Lung microvascular endothelial cell (primary cell): ENCODE measurements around the gene RYR2. TPM values are rescaled to one million over a fixed set of nuclear protein-coding genes. Genes with fewer than 3 reads are reported as not detected.
"Not testable (repeated sequence)": the region's sequence is repeated elsewhere in the genome, so short reads cannot be mapped to it uniquely, and the experiment has no call there.

Source experiments
- DNase-seq, 2 donors: peaks; one replicate each; pipeline versions ENCODE4 v3.0.0 to v3.0.0-alpha.2; 2010; ENCODE audit warnings: low read depth in 2 of 2
- total RNA-seq: library from RNA; depleted of rRNA; stranded (reverse); fragments of >200 nt; gene quantifications from 2 replicates; pipeline ENCODE4 v1.2.1, GENCODE V29; 2014

The RYR2 gene
- total RNA-seq, 1 donor from 2014 or later, result under 0.01 TPM

GRCh38 chr1:237074371-237075117 lies 32.6 kb downstream of the RYR2 start:
- DNase-seq, result no peak

GRCh38 chr1:237084341-237085077 lies 42.5 kb downstream of the RYR2 start:
- no peak for DNase-seq

GRCh38 chr1:237091691-237092090 lies 49.7 kb downstream of the RYR2 start:
- no peak for DNase-seq

GRCh38 chr1:237093691-237094090 lies 51.7 kb downstream of the RYR2 start:
- no peak for DNase-seq

- DNase-seq, result no peak
Observed at GRCh38 chr1:237098541-237098940, 56.6 kb downstream of the RYR2 start.

GRCh38 chr1:237103021-237103420 lies 61.0 kb downstream of the RYR2 start:
- DNase-seq, result no peak

- DNase-seq, result no peak
Observed at GRCh38 chr1:237104096-237104495, 62.1 kb downstream of the RYR2 start.

GRCh38 chr1:237105826-237106225 lies 63.8 kb downstream of the RYR2 start:
- no peak for DNase-seq

GRCh38 chr1:237108297-237109040 lies 66.5 kb downstream of the RYR2 start:
- no peak for DNase-seq

GRCh38 chr1:237111807-237112206 lies 69.8 kb downstream of the RYR2 start:
- DNase-seq, result no peak

GRCh38 chr1:237112663-237113062 lies 70.7 kb downstream of the RYR2 start:
- DNase-seq, result no peak

GRCh38 chr1:237115035-237115434 lies 73.1 kb downstream of the RYR2 start:
- DNase-seq, result no peak

- DNase-seq, result no peak
Observed at GRCh38 chr1:237119091-237119490, 77.1 kb downstream of the RYR2 start.

- DNase-seq, result no peak
Observed at GRCh38 chr1:237120683-237121082, 78.7 kb downstream of the RYR2 start.

GRCh38 chr1:237124856-237125462 lies 83.0 kb downstream of the RYR2 start:
- DNase-seq, result no peak

GRCh38 chr1:237126180-237126579 lies 84.2 kb downstream of the RYR2 start:
- no peak for DNase-seq

GRCh38 chr1:237127301-237127700 lies 85.3 kb downstream of the RYR2 start:
- not testable (repeated sequence) for DNase-seq

- no peak for DNase-seq
Observed at GRCh38 chr1:237133921-237134320, 91.9 kb downstream of the RYR2 start.

GRCh38 chr1:237134929-237135328 lies 92.9 kb downstream of the RYR2 start:
- no peak for DNase-seq

GRCh38 chr1:237138551-237138950 lies 96.6 kb downstream of the RYR2 start:
- no peak for DNase-seq

GRCh38 chr1:237139732-237140131 lies 97.7 kb downstream of the RYR2 start:
- no peak for DNase-seq

- no peak for DNase-seq
Observed at GRCh38 chr1:237140986-237141385, 99.0 kb downstream of the RYR2 start.
